Activated CD8-positive, alpha-beta T cell treated with anti-CD3 and anti-CD28 coated beads, Interleukin-2, amount 10 ng/mL, durations not matched to agents 7 days and 5 days (primary cell): ENCODE data around the gene SLC9A2. TPM values are rescaled to one million over a fixed set of nuclear protein-coding genes. Genes with fewer than 3 reads are reported as not detected.
A peak's percentile ranks its signal among the peaks of the same experiment; 100 is the strongest.

Experiments
- ATAC-seq: fragments of 150-1000 bp; cut with Tn5 transposase; one replicate; pipeline ENCODE4 v1.10.0; 2021; ENCODE audit warnings: moderate library complexity
- CTCF ChIA-PET: fragments of 350-600 bp; sonication (Branson Sonifier 250); formaldehyde crosslinking; loops from one replicate; lab custom pipeline; 2021; ENCODE audit warnings: antibody characterized with exemption; lab: Charles Lee
- POLR2A ChIA-PET: fragments of 350-600 bp; sonication (Branson Sonifier 250); formaldehyde crosslinking; loops from one replicate; lab custom pipeline; 2021; ENCODE audit warnings: antibody characterized with exemption; lab: Charles Lee
- DNase-seq: peaks from one replicate; pipeline ENCODE4 v3.0.0-alpha.2; 2020
- H3K27ac Mint-ChIP-seq: one replicate; pipeline ENCODE4 v1.8.0; 2021; ENCODE audit warnings: mild to moderate bottlenecking, mixed read lengths
- H3K27me3 Mint-ChIP-seq: one replicate; pipeline ENCODE4 v1.8.0; 2021; ENCODE audit warnings: low read depth, mixed read lengths
- H3K36me3 Mint-ChIP-seq: one replicate; pipeline ENCODE4 v1.8.0; 2021; ENCODE audit warnings: low read depth, mixed read lengths
- H3K4me1 Mint-ChIP-seq: one replicate; pipeline ENCODE4 v1.8.0; 2021; ENCODE audit warnings: low read depth, mixed read lengths
- H3K4me3 Mint-ChIP-seq: one replicate; pipeline ENCODE4 v1.8.0; 2021; ENCODE audit warnings: mild to moderate bottlenecking, mixed read lengths
- H3K9me3 Mint-ChIP-seq: one replicate; pipeline ENCODE4 v1.8.0; 2022; ENCODE audit warnings: mixed read lengths; ENCODE audit not compliant: insufficient read depth
- total RNA-seq, 2 experiments: library from RNA; stranded (reverse); gene quantifications; one replicate each; pipeline ENCODE4 v1.2.3, GENCODE V29; 2021

The SLC9A2 gene
- not detected for total RNA-seq

DNA sequence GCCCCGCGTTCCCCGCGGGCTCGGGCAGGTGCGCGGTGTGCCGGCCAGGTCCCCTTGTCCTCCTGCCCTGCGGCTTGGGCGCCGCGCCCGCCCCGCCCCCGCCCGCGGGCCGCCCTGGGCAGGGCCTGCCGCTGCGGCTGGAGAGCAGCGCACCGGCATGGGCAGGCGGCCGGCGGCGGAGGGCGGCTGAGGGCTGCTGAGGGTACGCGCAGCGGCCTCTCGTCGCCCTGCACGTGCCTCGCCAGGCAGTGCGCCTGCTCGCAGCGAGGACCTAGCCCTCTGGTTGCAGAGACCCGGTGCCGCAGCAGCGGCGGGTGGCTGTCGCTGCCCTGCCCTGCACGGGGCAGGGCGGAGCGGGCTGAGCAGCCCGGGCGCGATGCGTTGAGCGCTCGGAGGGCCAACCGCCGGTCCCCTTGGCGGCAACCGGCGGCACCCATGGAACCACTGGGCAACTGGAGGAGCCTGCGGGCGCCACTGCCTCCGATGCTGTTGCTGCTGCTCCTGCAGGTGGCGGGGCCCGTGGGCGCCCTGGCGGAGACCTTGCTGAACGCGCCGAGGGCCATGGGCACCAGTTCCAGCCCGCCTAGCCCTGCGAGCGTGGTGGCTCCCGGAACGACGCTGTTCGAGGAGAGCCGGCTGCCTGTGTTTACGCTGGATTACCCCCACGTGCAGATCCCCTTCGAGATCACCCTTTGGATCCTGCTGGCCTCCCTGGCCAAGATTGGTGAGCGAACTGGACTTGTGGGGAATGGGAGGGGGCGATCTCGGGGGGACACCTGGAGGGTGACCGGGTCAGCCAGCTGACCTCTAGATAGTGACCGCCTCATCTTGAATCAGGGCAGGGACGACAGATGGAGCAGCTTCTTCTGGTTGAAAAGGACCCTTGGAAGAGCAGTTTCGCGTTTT, at the start of gene SLC9A2:
Gene SLC9A2, plus strand, starts transcription at position 140 of the 906 bp plus-strand sequence. Its CDS starts 296 bp downstream, at position 436.
- ATAC-seq (peak; percentile 65), DNase-seq (no peak)
- ChIA-PET POLR2A (no interaction called here), CTCF (interaction anchor here (0.7 kb wide), 1 partner anchor 72 kb away, joined by 3 read pairs; no protein-coding TSS in a partner anchor)
- H3K27me3 Mint-ChIP-seq, result peaks cover 51% of the 10 kb centered on the region
- H3K4me1 Mint-ChIP-seq, result peaks cover 7% of the 10 kb centered on the region
- no peaks in the 10 kb centered on the region for H3K9me3 Mint-ChIP-seq
- no peak within 1 kb of the TSS for H3K27ac Mint-ChIP-seq
- no peaks in the 10 kb centered on the region for H3K36me3 Mint-ChIP-seq
- H3K4me3 Mint-ChIP-seq, result peak within 1 kb of the TSS; percentile 48

GRCh38 chr2:102575888-102576287, 43.5 kb upstream of the SLC9A2 start:
- no peak overlapping the region for H3K27ac Mint-ChIP-seq
- peaks cover 19% of the 10 kb centered on the region for H3K27me3 Mint-ChIP-seq
- ChIA-PET CTCF (no interaction called here), POLR2A (no interaction called here)
- no peaks in the 10 kb centered on the region for H3K9me3 Mint-ChIP-seq
- no peaks in the 10 kb centered on the region for H3K4me1 Mint-ChIP-seq
- H3K36me3 Mint-ChIP-seq, result peaks cover under 1% of the 10 kb centered on the region
- ATAC-seq, result no peak
- H3K4me3 Mint-ChIP-seq, result no peak overlapping the region
- DNase-seq, result no peak

DNA sequence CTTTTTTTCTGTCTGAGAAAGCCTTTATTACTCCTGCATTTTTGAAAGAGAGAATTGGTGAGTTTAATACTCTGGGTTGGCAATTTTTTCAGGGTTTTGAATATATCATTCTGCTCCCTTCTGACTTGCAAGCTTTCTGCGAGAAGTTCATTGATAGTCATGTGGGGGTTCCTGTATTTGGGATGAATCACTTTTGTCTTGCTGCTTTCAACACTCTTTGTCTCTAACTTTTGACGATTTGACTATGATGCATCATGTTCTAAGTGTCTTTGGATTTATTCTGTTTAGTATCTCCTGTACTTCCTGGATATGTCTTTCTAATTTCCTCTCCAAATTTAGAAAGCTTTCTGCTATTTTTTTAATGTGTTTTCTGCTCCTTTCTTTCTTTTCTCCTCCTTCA, 41.0 kb upstream of the SLC9A2 start:
- no peak overlapping the region for H3K4me3 Mint-ChIP-seq
- H3K4me1 Mint-ChIP-seq, result peaks cover 6% of the 10 kb centered on the region
- H3K27ac Mint-ChIP-seq, result no peak overlapping the region
- peaks cover 5% of the 10 kb centered on the region for H3K36me3 Mint-ChIP-seq
- ATAC-seq (no peak), DNase-seq (no peak)
- no peaks in the 10 kb centered on the region for H3K9me3 Mint-ChIP-seq
- POLR2A ChIA-PET, result no interaction called here
- peaks cover 16% of the 10 kb centered on the region for H3K27me3 Mint-ChIP-seq
- CTCF ChIA-PET, result interaction anchor here (1.0 to 1.5 kb wide), 3 partner anchors 17 to 105 kb away, joined by 3 to 5 read pairs (median 3); partner anchors contain the start of gene SLC9A4

GRCh38 chr2:102581911-102582310, 37.4 kb upstream of the SLC9A2 start:
- no peak for ATAC-seq
- Mint-ChIP-seq H3K4me1 (peaks cover 6% of the 10 kb centered on the region), H3K9me3 (no peaks in the 10 kb centered on the region), H3K27me3 (peaks cover 10% of the 10 kb centered on the region), H3K4me3 (peak overlapping the region; percentile 10), H3K36me3 (peaks cover 5% of the 10 kb centered on the region), H3K27ac (no peak overlapping the region)
- POLR2A ChIA-PET, result no interaction called here
- CTCF ChIA-PET, result no interaction called here
- no peak for DNase-seq

GRCh38 chr2:102582845-102583244, 36.5 kb upstream of the SLC9A2 start:
- ChIA-PET POLR2A (no interaction called here), CTCF (no interaction called here)
- H3K4me3 Mint-ChIP-seq, result no peak overlapping the region
- H3K27ac Mint-ChIP-seq, result no peak overlapping the region
- ATAC-seq, result no peak
- no peak for DNase-seq
- H3K4me1 Mint-ChIP-seq, result peaks cover 6% of the 10 kb centered on the region
- H3K36me3 Mint-ChIP-seq, result peaks cover 5% of the 10 kb centered on the region
- peaks cover 5% of the 10 kb centered on the region for H3K27me3 Mint-ChIP-seq
- H3K9me3 Mint-ChIP-seq, result no peaks in the 10 kb centered on the region

DNA sequence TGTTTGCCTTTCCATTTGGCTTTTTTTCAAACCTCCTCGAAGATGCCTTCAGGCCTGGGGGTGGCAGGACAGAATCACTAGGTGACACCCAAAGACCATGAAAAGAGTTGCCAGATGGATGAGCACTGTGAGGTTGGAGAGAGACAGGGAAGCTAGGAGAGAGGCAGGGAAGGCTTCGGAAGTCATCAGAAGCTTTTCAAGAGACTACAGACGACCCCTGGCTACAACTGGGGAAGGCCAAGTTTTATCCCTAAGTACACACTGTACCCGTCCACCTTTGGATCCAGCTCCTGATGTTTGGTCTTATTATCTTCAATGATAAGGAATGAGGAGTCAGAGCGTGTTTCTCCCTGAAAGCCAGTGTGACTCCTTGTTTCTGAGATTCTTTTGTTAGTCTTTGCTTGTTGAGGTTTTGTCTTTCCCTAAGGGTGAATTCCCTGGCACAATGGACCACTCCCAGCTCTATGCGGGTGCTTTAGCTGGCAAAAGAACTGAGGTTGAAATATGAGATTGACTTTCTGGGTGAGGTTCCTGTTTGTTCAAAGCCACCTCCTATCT, 33.4 kb upstream of the SLC9A2 start:
- no peak overlapping the region for H3K4me3 Mint-ChIP-seq
- ATAC-seq (no peak), DNase-seq (no peak)
- ChIA-PET POLR2A (no interaction called here), CTCF (interaction anchor here (0.7 to 1.2 kb wide), 2 partner anchors 13 to 112 kb away, joined by 3 read pairs; no protein-coding TSS in a partner anchor)
- H3K36me3 Mint-ChIP-seq, result peaks cover 4% of the 10 kb centered on the region
- peaks cover 6% of the 10 kb centered on the region for H3K4me1 Mint-ChIP-seq
- peaks cover 18% of the 10 kb centered on the region for H3K27me3 Mint-ChIP-seq
- no peaks in the 10 kb centered on the region for H3K9me3 Mint-ChIP-seq
- H3K27ac Mint-ChIP-seq, result no peak overlapping the region

DNA sequence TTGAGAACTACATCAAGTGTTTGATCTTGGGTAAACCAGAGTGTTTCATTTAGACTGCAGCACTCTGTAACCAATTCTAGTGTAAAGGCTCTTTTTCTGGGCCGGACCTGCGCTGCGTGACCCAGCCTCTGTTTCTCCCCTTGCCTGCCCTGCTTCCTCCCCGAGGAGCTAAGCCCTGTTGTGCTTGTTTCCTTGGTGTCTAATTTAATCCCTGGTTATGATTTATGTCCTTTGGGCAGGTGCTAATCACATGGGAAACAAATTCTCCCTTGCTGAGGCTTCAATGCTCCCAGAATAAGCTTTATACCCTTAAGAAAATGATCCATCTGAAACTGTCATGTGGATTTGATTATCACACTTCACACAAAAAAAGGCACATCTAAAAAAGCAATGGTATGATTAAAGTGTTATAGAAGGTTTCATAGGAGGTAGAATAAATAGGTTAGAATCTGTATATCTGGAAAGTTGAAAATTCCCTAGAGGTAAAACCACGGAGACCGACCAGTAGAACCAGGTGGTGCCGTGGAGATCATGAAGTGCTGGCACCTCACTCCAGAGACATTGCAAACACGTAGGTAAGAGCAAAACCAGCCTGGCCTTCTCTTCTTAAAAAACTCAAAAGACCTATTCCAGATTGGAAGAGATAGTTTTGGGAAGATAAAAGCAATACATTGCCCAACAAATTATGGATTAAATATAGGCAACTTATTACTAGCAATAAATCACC, 31.0 kb upstream of the SLC9A2 start:
- Mint-ChIP-seq H3K9me3 (no peaks in the 10 kb centered on the region), H3K27ac (no peak overlapping the region), H3K4me1 (no peaks in the 10 kb centered on the region), H3K27me3 (peaks cover 22% of the 10 kb centered on the region), H3K36me3 (no peaks in the 10 kb centered on the region), H3K4me3 (no peak overlapping the region)
- ATAC-seq (no peak), DNase-seq (no peak)
- ChIA-PET CTCF (no interaction called here), POLR2A (no interaction called here)

- POLR2A ChIA-PET, result no interaction called here
Observed at GRCh38 chr2:102589444-102589843, 29.9 kb upstream of the SLC9A2 start.

DNA sequence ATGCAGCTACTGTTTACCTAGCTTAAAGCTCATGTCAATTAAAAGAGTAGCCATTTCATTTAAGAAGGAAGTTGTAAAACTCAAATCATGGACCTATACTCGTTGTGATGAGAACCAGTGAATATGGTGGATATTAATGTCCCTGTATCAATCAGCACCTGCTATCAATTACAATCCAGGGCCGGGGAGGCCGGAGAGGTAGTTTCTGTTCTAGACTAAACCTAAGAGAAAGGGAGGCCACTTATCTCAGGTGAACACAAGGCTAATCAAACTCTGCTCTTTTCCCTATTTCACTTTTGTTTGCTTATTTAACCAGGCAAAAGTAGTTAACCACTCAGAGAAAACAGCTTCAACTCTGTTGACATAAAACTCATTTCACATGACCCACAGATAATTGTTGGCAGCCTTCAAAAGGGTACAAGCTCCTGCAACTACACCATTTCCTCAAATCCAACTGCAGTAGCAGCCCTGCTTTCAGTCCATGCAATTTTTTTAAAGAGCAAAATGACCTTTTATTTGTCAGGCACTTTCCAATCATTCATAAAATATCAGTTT, 27.8 kb upstream of the SLC9A2 start:
- ChIA-PET POLR2A (no interaction called here), CTCF (interaction anchor here (1.0 to 1.2 kb wide), 3 partner anchors 74 to 119 kb away, joined by 3 to 7 read pairs (median 4); partner anchors contain the start of gene SLC9A4)
- no peaks in the 10 kb centered on the region for H3K36me3 Mint-ChIP-seq
- H3K4me1 Mint-ChIP-seq, result no peaks in the 10 kb centered on the region
- H3K27ac Mint-ChIP-seq, result no peak overlapping the region
- ATAC-seq, result no peak
- DNase-seq, result no peak
- H3K4me3 Mint-ChIP-seq, result no peak overlapping the region
- H3K27me3 Mint-ChIP-seq, result peaks cover 30% of the 10 kb centered on the region
- no peaks in the 10 kb centered on the region for H3K9me3 Mint-ChIP-seq

More at GRCh38 chr2:102589444-102589843, 29.9 kb upstream of the SLC9A2 start:
- Mint-ChIP-seq H3K36me3 (no peaks in the 10 kb centered on the region), H3K4me3 (no peak overlapping the region), H3K27me3 (peaks cover 22% of the 10 kb centered on the region), H3K9me3 (no peaks in the 10 kb centered on the region), H3K27ac (no peak overlapping the region), H3K4me1 (no peaks in the 10 kb centered on the region)
- CTCF ChIA-PET, result no interaction called here
- DNase-seq (no peak), ATAC-seq (no peak)

DNA sequence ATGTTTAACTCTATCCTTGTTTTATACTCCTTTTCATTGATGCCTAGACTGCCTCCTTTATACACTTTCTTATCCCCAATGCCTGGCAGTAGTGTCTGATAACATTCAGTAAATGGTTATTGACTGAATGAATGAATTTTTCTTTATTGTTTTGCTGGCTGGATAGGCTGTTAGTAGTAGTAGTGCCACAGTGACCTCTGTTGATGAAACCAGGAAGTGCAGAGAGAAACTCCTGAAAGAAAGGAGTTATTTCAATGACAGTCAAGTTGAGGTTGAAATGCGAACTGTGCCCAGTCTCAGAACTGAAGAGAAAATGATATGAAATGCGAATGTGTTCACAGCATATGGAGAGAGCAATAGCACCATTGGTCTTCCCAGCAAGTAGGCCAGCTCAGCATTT, 26.8 kb upstream of the SLC9A2 start:
- no peaks in the 10 kb centered on the region for H3K4me1 Mint-ChIP-seq
- DNase-seq, result peak; percentile 41
- ATAC-seq, result no peak
- H3K27ac Mint-ChIP-seq, result no peak overlapping the region
- ChIA-PET POLR2A (no interaction called here), CTCF (interaction anchor here (1.2 kb wide), 1 partner anchor 120 kb away, joined by 5 read pairs; the partner anchor contains the start of gene SLC9A4)
- H3K9me3 Mint-ChIP-seq, result no peaks in the 10 kb centered on the region
- peaks cover 30% of the 10 kb centered on the region for H3K27me3 Mint-ChIP-seq
- no peak overlapping the region for H3K4me3 Mint-ChIP-seq
- no peaks in the 10 kb centered on the region for H3K36me3 Mint-ChIP-seq

GRCh38 chr2:102593516-102593915, 25.8 kb upstream of the SLC9A2 start:
- H3K4me3 Mint-ChIP-seq, result no peak overlapping the region
- H3K36me3 Mint-ChIP-seq, result no peaks in the 10 kb centered on the region
- no peak overlapping the region for H3K27ac Mint-ChIP-seq
- peaks cover 27% of the 10 kb centered on the region for H3K27me3 Mint-ChIP-seq
- no peaks in the 10 kb centered on the region for H3K4me1 Mint-ChIP-seq
- ATAC-seq (no peak), DNase-seq (no peak)
- H3K9me3 Mint-ChIP-seq, result no peaks in the 10 kb centered on the region
- POLR2A ChIA-PET, result no interaction called here
- CTCF ChIA-PET, result interaction anchor here (0.7 to 1.2 kb wide), 2 partner anchors 22 to 121 kb away, joined by 4 to 5 read pairs; partner anchors contain the start of gene SLC9A4
